Left ventricle myocardium inferior (tissue), 1 donor: Measurements from ENCODE around the gene F2RL3. TPM values are rescaled to one million over a fixed set of nuclear protein-coding genes. Genes with fewer than 3 reads are reported as not detected.

Experiments used
- DNase-seq: peaks from one replicate; pipeline ENCODE4 v3.0.0-alpha.2; 2020
- H3K27ac ChIP-seq: fragments of 200-600 bp; replicated peaks from 2 replicates; pipeline ENCODE4 v1.8.0; 2021
- H3K27me3 ChIP-seq: fragments of 200-600 bp; 2 replicates; pipeline ENCODE4 v1.8.0; 2021; ENCODE audit warnings: low read depth
- H3K36me3 ChIP-seq: fragments of 200-600 bp; 2 replicates; pipeline ENCODE4 v1.8.0; 2021
- H3K4me1 ChIP-seq: fragments of 200-600 bp; 2 replicates; pipeline ENCODE4 v1.8.0; 2021
- H3K4me3 ChIP-seq: fragments of 200-600 bp; 2 replicates; pipeline ENCODE4 v1.8.0; 2021; ENCODE audit warnings: mild to moderate bottlenecking, moderate library complexity
- H3K9me3 ChIP-seq: fragments of 200-600 bp; replicated peaks from 2 replicates; pipeline ENCODE4 v1.8.0; 2021
- intact Hi-C: fragments of 100-400 bp; cut with micrococcal nuclease; formaldehyde crosslinking; loops from one replicate; pipeline ENCODE4 v1.11.0; 2022
- total RNA-seq: library from RNA; stranded (reverse); fragmentation: NEBNext Ultra II Directional; extraction: Animal tissue kit (Norgen Biotek cat#: 25700); gene quantifications from one replicate; pipeline ENCODE4 v1.2.1, GENCODE V29; 2021
- TF ChIP-seq, protein P1 (sequence below): fragments of 200-600 bp; IDR thresholded peaks from 2 replicates; pipeline ENCODE4 v1.8.0; 2021; ENCODE audit warnings: antibody characterized with exemption, mild to moderate bottlenecking, borderline replicate concordance
- donor health status: DM: no; HTN: yes; CAD: no; lungs with severe emphysema.

The F2RL3 gene
- total RNA-seq, 1 donor from 2014 or later: 1.1 TPM

DNA sequence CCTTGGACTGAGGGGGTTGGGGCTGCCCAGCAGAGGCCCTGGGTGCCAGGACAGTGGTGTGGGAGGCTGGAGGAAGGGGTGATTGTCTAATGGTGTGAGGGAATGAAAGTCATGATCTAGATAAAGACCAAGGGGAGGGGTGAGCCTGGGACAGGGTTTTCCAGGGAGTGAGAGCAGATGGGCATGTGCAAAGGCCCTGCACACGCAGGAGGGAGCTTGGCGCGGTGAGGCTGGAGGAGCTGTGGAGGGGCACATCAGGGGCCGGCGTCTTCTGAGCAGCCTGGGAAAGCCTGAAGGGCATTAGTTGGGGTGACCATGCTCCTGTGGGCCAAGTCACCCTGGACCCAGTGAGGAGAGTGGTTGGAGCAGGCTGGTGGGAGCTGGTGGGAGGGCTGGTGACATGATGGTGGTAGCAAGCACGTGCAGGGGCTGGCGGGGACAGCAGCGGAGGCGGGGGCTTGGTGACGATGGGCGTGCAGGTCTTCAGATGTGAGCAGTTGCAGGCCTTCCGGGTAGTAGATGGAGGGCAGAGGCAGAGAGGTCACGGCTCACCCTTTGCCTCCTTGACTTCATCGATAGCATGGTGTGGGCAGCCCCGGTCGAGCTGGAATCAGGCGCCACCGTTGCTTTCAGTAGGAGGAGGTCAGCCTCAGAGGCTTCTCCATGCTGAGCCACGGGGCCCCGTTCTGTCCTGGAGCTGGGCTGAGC lies 20.2 kb upstream of the F2RL3 start:
- Histone ChIP-seq H3K4me3 (no peak overlapping the region), H3K36me3 (peaks cover 96% of the 10 kb centered on the region), H3K27me3 (no peaks in the 10 kb centered on the region), H3K4me1 (peaks cover 22% of the 10 kb centered on the region), H3K27ac (no peak overlapping the region), H3K9me3 (no peaks in the 10 kb centered on the region)
- no peak for DNase-seq
- intact Hi-C loops: no loop called here
- TF ChIP-seq, protein P1, sequence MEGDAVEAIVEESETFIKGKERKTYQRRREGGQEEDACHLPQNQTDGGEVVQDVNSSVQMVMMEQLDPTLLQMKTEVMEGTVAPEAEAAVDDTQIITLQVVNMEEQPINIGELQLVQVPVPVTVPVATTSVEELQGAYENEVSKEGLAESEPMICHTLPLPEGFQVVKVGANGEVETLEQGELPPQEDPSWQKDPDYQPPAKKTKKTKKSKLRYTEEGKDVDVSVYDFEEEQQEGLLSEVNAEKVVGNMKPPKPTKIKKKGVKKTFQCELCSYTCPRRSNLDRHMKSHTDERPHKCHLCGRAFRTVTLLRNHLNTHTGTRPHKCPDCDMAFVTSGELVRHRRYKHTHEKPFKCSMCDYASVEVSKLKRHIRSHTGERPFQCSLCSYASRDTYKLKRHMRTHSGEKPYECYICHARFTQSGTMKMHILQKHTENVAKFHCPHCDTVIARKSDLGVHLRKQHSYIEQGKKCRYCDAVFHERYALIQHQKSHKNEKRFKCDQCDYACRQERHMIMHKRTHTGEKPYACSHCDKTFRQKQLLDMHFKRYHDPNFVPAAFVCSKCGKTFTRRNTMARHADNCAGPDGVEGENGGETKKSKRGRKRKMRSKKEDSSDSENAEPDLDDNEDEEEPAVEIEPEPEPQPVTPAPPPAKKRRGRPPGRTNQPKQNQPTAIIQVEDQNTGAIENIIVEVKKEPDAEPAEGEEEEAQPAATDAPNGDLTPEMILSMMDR: no peak

DNA sequence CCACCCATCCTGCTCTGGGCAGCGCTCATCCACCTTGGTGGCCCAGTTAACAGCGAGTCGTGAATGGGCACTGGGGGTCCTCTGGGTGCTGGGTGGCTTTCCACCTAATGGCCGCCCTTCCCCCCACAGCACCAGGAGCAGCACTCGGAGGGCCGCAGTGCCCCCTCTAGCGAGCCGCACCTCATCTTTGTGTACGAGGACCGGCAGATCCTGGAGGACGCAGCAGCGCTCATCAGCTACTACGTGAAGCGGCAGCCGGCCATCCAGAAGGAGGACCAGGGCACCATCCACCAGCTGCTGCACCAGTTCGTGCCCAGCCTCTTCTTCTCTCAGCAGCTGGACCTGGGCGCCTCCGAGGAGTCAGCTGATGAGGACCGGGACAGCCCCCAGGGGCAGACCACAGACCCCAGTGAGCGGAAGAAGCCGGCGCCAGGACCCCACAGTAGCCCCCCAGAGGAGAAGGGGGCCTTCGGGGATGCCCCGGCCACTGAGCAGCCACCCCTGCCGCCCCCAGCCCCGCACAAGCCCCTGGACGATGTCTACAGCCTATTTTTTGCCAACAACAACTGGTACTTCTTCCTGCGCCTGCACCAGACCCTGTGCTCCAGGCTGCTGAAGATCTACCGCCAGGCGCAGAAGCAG lies 19.3 kb upstream of the F2RL3 start:
- intact Hi-C loops: no loop called here
- Histone ChIP-seq H3K27me3 (no peaks in the 10 kb centered on the region), H3K27ac (no peak overlapping the region), H3K36me3 (peaks cover 91% of the 10 kb centered on the region), H3K4me3 (no peak overlapping the region), H3K4me1 (peaks cover 27% of the 10 kb centered on the region), H3K9me3 (no peaks in the 10 kb centered on the region)
- TF ChIP-seq, protein P1: no peak
- DNase-seq: no peak

- H3K36me3 ChIP-seq: peaks cover 77% of the 10 kb centered on the region
- DNase-seq: no peak
- peaks cover 39% of the 10 kb centered on the region for H3K4me1 ChIP-seq
- no peaks in the 10 kb centered on the region for H3K9me3 ChIP-seq
- peak overlapping the region; percentile 83 for H3K27ac ChIP-seq
- no peaks in the 10 kb centered on the region for H3K27me3 ChIP-seq
- no peak overlapping the region for H3K4me3 ChIP-seq
- intact Hi-C loops: no loop called here
- TF ChIP-seq, protein P1: no peak
These were observed 16.9 kb upstream of the F2RL3 start for GRCh38 chr19:16871871-16872270.

- Histone ChIP-seq H3K36me3 (peaks cover 77% of the 10 kb centered on the region), H3K27me3 (no peaks in the 10 kb centered on the region), H3K4me1 (peaks cover 47% of the 10 kb centered on the region), H3K9me3 (no peaks in the 10 kb centered on the region), H3K27ac (peak overlapping the region; percentile 83), H3K4me3 (no peak overlapping the region)
- TF ChIP-seq, protein P1: no peak
- DNase-seq: no peak
- intact Hi-C loops: no loop called here
These were observed 16.1 kb upstream of the F2RL3 start for GRCh38 chr19:16872728-16873127.

DNA sequence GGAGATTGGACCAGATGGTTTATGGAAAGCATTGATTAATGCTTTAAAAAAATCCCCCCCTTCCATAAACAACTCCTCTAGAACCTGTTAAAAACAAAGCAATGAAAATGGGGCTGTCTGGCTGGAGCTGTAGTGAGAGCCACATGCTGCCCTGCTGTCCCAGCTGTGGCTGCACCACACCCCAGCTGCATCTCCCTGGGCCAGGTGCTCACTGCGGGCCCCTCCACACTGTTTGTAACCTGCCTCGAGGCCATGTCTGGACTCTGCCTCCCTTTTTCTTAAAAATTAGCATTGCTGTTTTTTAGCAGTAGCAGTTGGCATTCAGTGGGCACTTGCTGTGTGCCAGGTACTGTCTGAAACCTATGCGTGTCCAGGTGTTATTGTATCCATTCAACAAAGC lies 15.2 kb upstream of the F2RL3 start:
- H3K9me3 ChIP-seq: no peaks in the 10 kb centered on the region
- H3K4me3 ChIP-seq: no peak overlapping the region
- H3K27ac ChIP-seq: no peak overlapping the region
- no peak for DNase-seq
- H3K36me3 ChIP-seq: peaks cover 77% of the 10 kb centered on the region
- no peaks in the 10 kb centered on the region for H3K27me3 ChIP-seq
- TF ChIP-seq, protein P1: no peak
- intact Hi-C loops: no loop called here
- H3K4me1 ChIP-seq: peaks cover 51% of the 10 kb centered on the region
